GM06990 (cell line): ENCODE measurements around the gene CLECL1.

Experiments used
- DNase-seq: peaks from one replicate; pipeline ENCODE4 v3.0.0-alpha.2; 2011; ENCODE audit not compliant: insufficient read length; ENCODE audit errors: extremely low read depth
- H3K27me3 ChIP-seq: replicated peaks from 2 replicates; pipeline ENCODE4 v1.6.0; 2011; ENCODE audit warnings: low read length; ENCODE audit not compliant: control insufficient read depth, insufficient read depth
- H3K36me3 ChIP-seq: 2 replicates; pipeline ENCODE4 v1.5.1; 2011; ENCODE audit warnings: low read length; ENCODE audit not compliant: control insufficient read depth, insufficient read depth
- H3K4me3 ChIP-seq: replicated peaks from 2 replicates; pipeline ENCODE4 v1.5.1; 2011; ENCODE audit warnings: low read depth, mild to moderate bottlenecking, control low read depth, low read length
- TF ChIP-seq, protein P1 (sequence below): IDR thresholded peaks from 2 replicates; pipeline ENCODE4 v1.5.1; 2011; ENCODE audit warnings: low read length, control low read depth, mild to moderate bottlenecking, inconsistent platforms; ENCODE audit not compliant: insufficient read depth, poor library complexity, severe bottlenecking

The CLECL1 gene

DNA sequence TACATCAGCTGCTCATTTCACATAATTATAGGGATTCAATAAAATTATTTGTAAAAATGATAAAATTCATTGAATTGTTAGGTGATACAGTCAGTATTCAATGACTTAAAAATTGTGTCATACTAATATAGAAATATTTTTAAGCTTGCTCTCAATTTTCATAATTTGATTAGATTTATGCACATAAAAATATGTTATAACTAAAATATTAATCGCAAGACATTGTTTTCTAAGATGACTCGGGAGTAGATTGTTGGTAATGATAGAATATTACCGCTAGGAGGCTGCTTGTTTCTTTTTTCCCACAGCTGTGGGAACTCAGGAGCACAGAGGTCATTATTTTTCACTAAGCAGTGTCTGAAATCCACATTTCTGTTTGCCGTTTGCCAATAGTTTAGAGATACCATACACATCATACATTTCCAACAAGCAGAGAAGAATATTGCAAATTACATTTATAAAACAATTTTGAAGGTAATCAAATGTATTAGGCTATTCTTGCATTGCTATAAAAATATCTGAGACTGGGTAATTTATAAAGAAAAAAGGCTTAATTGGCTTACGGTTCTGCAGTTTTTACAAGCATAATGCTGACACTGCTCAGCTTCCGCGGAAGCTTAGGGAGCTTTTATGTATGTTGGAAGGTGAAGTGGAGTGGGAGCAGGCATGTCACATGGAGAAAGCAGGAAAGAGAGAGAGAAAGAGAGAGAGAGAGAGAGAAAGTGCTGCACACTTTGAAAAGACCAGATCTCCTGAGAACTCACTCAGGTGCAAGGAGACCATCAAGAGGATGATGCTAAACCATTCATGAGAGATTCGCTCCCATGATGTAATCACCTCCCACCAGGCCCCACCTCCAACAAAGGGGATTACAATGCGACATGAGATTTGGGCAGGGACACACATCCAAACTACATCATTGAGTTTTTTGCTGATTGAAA, 18.6 kb upstream of the CLECL1 start:
- DNase-seq = no peak
- no peaks in the 10 kb centered on the region for H3K27me3 ChIP-seq
- TF ChIP-seq, protein P1, sequence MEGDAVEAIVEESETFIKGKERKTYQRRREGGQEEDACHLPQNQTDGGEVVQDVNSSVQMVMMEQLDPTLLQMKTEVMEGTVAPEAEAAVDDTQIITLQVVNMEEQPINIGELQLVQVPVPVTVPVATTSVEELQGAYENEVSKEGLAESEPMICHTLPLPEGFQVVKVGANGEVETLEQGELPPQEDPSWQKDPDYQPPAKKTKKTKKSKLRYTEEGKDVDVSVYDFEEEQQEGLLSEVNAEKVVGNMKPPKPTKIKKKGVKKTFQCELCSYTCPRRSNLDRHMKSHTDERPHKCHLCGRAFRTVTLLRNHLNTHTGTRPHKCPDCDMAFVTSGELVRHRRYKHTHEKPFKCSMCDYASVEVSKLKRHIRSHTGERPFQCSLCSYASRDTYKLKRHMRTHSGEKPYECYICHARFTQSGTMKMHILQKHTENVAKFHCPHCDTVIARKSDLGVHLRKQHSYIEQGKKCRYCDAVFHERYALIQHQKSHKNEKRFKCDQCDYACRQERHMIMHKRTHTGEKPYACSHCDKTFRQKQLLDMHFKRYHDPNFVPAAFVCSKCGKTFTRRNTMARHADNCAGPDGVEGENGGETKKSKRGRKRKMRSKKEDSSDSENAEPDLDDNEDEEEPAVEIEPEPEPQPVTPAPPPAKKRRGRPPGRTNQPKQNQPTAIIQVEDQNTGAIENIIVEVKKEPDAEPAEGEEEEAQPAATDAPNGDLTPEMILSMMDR = peak; percentile 42
- no peak overlapping the region for H3K4me3 ChIP-seq
- peaks cover 3% of the 10 kb centered on the region for H3K36me3 ChIP-seq

DNA sequence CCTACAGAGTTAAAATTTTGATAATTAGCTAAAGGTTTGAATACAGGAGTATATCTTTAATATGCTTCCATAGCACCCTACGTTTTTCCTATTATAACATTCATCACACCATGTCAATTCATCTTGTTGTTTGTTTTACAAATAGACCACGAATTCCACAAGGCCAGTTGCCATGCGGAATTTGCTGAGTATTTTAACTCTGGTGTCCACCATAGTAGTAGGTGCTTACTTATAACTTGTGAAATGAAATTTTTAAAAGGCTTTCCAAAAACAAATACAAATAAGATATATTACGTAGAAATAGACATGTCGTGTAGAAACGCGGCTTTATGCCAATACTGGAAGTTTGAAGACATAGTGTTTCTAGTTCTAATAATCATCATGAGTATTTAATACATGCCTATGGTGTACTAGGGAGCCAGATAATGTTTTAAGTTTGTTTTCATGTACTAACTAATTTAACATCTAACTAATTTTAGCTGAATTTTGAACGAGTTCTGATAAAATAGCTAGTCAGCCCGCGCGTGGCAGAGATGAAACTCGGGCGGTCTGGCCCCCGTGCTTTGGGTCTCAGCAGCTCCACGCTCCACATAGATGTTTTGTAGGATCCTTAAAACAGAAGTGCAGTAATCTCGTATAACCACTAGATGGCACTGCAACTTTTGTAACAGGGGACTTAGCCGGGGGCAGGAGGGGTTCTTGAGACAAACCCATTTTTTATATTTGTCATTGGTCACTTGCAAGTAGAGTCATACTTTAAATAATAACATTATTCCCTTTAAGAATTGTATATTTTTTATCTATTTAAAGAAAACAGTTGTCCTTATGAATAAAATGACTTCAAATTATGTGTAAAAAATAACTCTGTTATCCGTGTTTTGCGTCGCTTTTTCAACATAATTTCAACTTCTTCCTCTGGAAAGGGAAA, 17.6 kb upstream of the CLECL1 start:
- DNase-seq = peak; percentile 60
- Histone ChIP-seq H3K36me3 (peaks cover 3% of the 10 kb centered on the region), H3K27me3 (no peaks in the 10 kb centered on the region), H3K4me3 (no peak overlapping the region)
- TF ChIP-seq, protein P1 = peak; percentile 63

DNA sequence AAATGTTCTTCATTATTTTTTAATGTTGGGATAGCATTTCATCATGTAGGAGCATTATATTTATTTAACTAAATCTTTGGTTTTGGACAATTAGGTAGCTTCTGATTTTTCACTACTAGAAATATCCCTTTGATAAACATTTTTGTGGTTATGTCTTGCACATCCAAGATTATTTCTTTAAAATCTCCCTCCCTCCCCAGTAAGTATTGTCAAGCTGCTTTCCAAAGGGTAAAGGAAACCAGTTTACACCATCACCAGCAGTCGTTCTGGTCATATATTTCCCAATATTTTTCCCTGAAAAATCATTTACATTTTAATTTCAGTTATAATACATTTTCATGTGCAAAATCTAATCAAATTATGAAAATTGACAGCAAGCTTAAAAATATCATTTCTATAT, 16.7 kb upstream of the CLECL1 start:
- no peak for DNase-seq
- no peak overlapping the region for H3K4me3 ChIP-seq
- H3K36me3 ChIP-seq = no peaks in the 10 kb centered on the region; the same call in 1 of the 2 replicates
- TF ChIP-seq, protein P1 = no peak
- H3K27me3 ChIP-seq = no peaks in the 10 kb centered on the region

DNA sequence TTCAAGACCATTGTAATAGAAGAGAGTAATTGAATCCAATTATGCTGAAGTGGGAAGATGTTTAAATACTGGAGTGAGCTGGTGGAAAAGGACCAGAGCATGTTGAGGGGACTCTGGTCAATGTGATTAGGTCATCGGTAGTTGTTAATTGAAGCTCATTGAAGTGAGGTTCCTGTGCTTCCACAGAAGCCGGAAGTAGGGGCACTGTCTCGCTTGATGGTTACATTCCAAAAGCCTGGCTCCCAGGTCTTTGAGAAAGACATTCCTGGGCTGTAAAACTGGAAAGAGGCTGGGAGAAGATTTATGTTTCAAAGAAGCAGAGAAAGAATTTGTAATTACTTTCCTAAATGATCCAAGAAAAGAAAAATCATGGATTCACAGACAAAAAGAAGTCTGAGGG, 12.3 kb upstream of the CLECL1 start:
- H3K36me3 ChIP-seq = no peaks in the 10 kb centered on the region
- H3K27me3 ChIP-seq = no peaks in the 10 kb centered on the region
- TF ChIP-seq, protein P1 = no peak
- H3K4me3 ChIP-seq = no peak overlapping the region
- DNase-seq = no peak

DNA sequence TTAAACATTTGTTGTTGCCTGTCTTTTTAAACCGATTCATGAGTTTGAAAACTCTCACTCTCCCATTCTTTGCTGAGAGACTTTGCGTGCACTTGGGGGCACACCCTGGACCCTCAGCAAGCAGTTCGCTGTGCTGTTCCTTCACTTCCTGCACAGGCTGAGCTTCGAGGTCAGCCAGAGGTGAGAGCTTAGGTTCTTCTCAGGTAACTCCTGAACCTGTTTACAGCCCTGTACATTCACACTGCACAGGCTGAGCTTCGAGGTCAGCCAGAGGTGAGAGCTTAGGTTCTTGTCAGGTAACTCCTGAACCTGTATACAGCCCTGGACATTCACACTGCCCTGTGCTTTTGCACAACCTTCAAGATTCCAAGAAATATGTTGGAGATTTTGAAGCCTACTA, 9.8 kb upstream of the CLECL1 start:
- TF ChIP-seq, protein P1 = no peak
- Histone ChIP-seq H3K4me3 (no peak overlapping the region), H3K27me3 (no peaks in the 10 kb centered on the region), H3K36me3 (no peaks in the 10 kb centered on the region)
- DNase-seq = no peak
